K562 (cell line): ENCODE data around the gene POLR2C. TPM values are rescaled to one million over a fixed set of nuclear protein-coding genes. Genes with fewer than 3 reads are reported as not detected.

Experiments used
- BCOR ChIP-seq: fragments of 450-650 bp; IDR thresholded peaks from 2 replicates; pipeline ENCODE4 v1.6.1; 2016
- CBX5 ChIP-seq: IDR thresholded peaks from 2 replicates; pipeline ENCODE4 v1.6.1; 2014; ENCODE audit warnings: low read depth, borderline replicate concordance
- CEBPG ChIP-seq, 3 experiments: fragments of 200-800 bp in 1 of 3; sonication (Bioruptor generic) in 1 of 3; sonication (generic) in 1 of 3; formaldehyde crosslinking in 1 of 3; IDR thresholded peaks in 2 of 3; conservative IDR thresholded peaks in 1 of 3; 2 replicates each; pipeline versions ENCODE4 v1.6.1 to v1.8.0; 2016 to 2022; ENCODE audit warnings: missing compliant biosample characterization in 2 of 3, missing genetic modification characterization in 2 of 3, mild to moderate bottlenecking in 1 of 3, missing genetic modification reagents in 1 of 3
- DACH1 ChIP-seq: fragments of 450-650 bp; IDR thresholded peaks from 2 replicates; pipeline ENCODE4 v1.6.1; 2018; ENCODE audit not compliant: partially characterized antibody
- DPF2 ChIP-seq: fragments of 450-650 bp; IDR thresholded peaks from 2 replicates; pipeline ENCODE4 v1.6.1; 2016
- KLF1 ChIP-seq: fragments of 450-650 bp; IDR thresholded peaks from 2 replicates; pipeline ENCODE4 v1.6.1; 2016; ENCODE audit warnings: missing genetic modification characterization, missing compliant biosample characterization
- NBN ChIP-seq: fragments of 450-650 bp; IDR thresholded peaks from 2 replicates; pipeline ENCODE4 v1.6.1; 2016; ENCODE audit warnings: low read depth, mild to moderate bottlenecking
- NFE2L1 ChIP-seq: fragments of 450-650 bp; IDR thresholded peaks from 2 replicates; pipeline ENCODE4 v1.6.1; 2016; ENCODE audit warnings: missing genetic modification characterization, low read depth, mild to moderate bottlenecking, missing compliant biosample characterization, moderate library complexity, borderline replicate concordance
- NR1H2 ChIP-seq: sonication (generic); formaldehyde crosslinking; IDR thresholded peaks from 2 replicates; pipeline ENCODE4 v1.4.0; 2020; ENCODE audit warnings: mild to moderate bottlenecking, missing genetic modification reagents
- NR4A1 ChIP-seq, 2 experiments: fragments of 250-450 bp in 1 of 2; fragments of 450-650 bp in 1 of 2; sonication (Bioruptor Pico) in 1 of 2; IDR thresholded peaks; 2 replicates each; pipeline versions ENCODE4 v1.4.0 to v1.6.1; 2016 to 2020; ENCODE audit warnings: mild to moderate bottlenecking in 2 of 2, missing compliant biosample characterization in 1 of 2, missing genetic modification characterization in 1 of 2, moderate library complexity in 1 of 2
- RBM25 ChIP-seq: fragments of 200-400 bp; formaldehyde crosslinking; IDR thresholded peaks from 2 replicates; pipeline ENCODE4 v1.6.1; 2018; ENCODE audit warnings: low read length, low read depth, moderate library complexity; ENCODE audit not compliant: severe bottlenecking
- RBM34 ChIP-seq: fragments of 200-400 bp; formaldehyde crosslinking; IDR thresholded peaks from 2 replicates; pipeline ENCODE4 v1.6.1; 2018; ENCODE audit warnings: low read length, borderline replicate concordance; ENCODE audit not compliant: insufficient read depth
- RUNX1 ChIP-seq: sonication (generic); IDR thresholded peaks from 2 replicates; pipeline ENCODE4 v1.6.1; 2016; ENCODE audit warnings: antibody characterized with exemption, low read depth
- SMARCA4 ChIP-seq: fragments of 450-650 bp; IDR thresholded peaks from 2 replicates; pipeline ENCODE4 v1.6.1; 2016
- SMC3 ChIP-seq: conservative IDR thresholded peaks from 2 replicates; pipeline ENCODE4 v1.6.1; 2011; ENCODE audit warnings: low read depth, low read length, improper control_type of control experiment; ENCODE audit not compliant: insufficient read depth
- YY1 ChIP-seq, 3 experiments: IDR thresholded peaks; 2 replicates each; pipeline ENCODE4 v1.6.1; 2011; ENCODE audit warnings: low read length in 2 of 3, mild to moderate bottlenecking in 2 of 3, moderate library complexity in 2 of 3, borderline replicate concordance in 1 of 3, control low read depth in 1 of 3, low read depth in 1 of 3; ENCODE audit not compliant: insufficient read depth in 3 of 3, insufficient replicate concordance in 2 of 3, control insufficient read depth in 1 of 3, insufficient read length in 1 of 3; ENCODE audit errors: extremely low read depth in 1 of 3
- ZNF551 ChIP-seq: fragments of 250-450 bp; sonication (Bioruptor Pico); IDR thresholded peaks from 2 replicates; pipeline ENCODE4 v1.5.0; 2021; ENCODE audit warnings: mild to moderate bottlenecking, moderate library complexity
- ZNF561 ChIP-seq: fragments of 450-650 bp; formaldehyde crosslinking; conservative IDR thresholded peaks from 2 replicates; pipeline ENCODE4 v1.4.0; 2020; ENCODE audit warnings: mild to moderate bottlenecking, moderate library complexity
- ZNF696 ChIP-seq: fragments of 250-450 bp; sonication (Bioruptor Pico); conservative IDR thresholded peaks from 2 replicates; pipeline ENCODE4 v1.4.0; 2020; ENCODE audit warnings: mild to moderate bottlenecking, moderate library complexity
- polyA plus RNA-seq, 8 experiments: library from polyadenylated mRNA; depleted of rRNA in 4 of 8; stranded (reverse) in 5 of 8; unstranded in 3 of 8; fragments of >200 nt; fragmentation: Nextera tagmentation in 2 of 8; fragmentation: Illumina TruSeq in 1 of 8; extraction: Ambion mirVana in 2 of 8; extraction: Trizol in 1 of 8; gene quantifications; 2 replicates each; pipeline versions ENCODE4 v1.2.1 to v1.2.3, GENCODE V29; 2011 to 2014; ENCODE audit warnings: inconsistent platforms in 1 of 8, missing spikeins in 1 of 8
- total RNA-seq, 7 experiments: library from RNA; depleted of rRNA in 6 of 7; stranded (reverse); fragments of >200 nt in 6 of 7; fragmentation: Illumina TruSeq in 2 of 7; extraction: Trizol in 2 of 7; gene quantifications; 2 replicates each; pipeline versions ENCODE4 v1.2.1 to v1.2.3, GENCODE V29; 2011 to 2021; ENCODE audit warnings: low replicate concordance in 1 of 7
- TF ChIP-seq, protein P1 (sequence below): fragments of 450-650 bp; IDR thresholded peaks from 2 replicates; pipeline ENCODE4 v1.6.1; 2016; ENCODE audit warnings: mild to moderate bottlenecking
- TF ChIP-seq, protein P2 (sequence below): fragments of 450-650 bp; formaldehyde crosslinking; IDR thresholded peaks from 2 replicates; pipeline ENCODE4 v1.4.0; 2022; ENCODE audit warnings: missing genetic modification characterization
- TF ChIP-seq, protein P3 (sequence below): fragments of 200-800 bp; sonication (Bioruptor generic); IDR thresholded peaks from 2 replicates; pipeline ENCODE4 v1.6.1; 2017; ENCODE audit warnings: missing genetic modification characterization, missing compliant biosample characterization

Gene POLR2C
- total and polyA plus RNA-seq, 9 of the 15 experiments (the other 6 are each of a cell fraction or from before 2014, with no cell fraction given) = 70.3 to 163 (median 92.3) TPM

DNA sequence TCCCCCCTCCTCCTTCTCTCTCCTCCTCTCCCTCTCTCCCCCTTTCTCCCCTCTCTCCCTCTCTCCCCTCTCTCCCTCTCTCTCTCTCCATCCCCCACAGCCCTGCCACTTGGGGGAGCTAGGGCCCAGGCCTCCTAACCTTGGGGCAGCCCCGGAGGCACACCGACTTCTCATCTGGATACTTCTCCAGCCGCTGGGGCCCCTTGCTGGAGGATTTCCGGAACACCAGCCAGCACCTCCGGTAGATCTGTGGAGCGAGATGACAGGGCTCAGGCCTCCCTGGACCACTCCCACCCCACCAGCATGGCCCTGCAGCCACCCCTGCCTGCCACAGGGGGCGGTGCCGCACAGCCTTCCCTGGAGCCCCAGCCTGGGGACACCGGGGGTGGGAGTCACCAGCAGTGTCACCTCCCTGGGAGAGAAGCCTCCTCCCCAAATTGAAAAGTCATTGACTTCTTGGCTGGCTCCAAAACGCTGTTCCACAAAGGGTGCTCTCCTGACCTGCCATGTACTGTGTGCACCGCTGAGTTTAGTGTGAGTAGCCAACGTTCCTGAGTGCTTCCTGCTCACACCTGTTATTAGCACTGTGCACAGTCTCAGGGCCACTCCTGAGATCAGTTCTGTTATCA is 13.3 kb downstream of the POLR2C start (continued):
- TF ChIP-seq ZNF561 (CRISPR knock-in tag) (no peak), SMC3 (no peak; the same call in 1 of the 2 replicates), SMARCA4 (peak; percentile 60), YY1 (IDR thresholded peaks at IDR 0.05; ENCODE audit: borderline replicate concordance in 1 of 3, control insufficient read depth in 1 of 3, extremely low read depth in 1 of 3, insufficient read depth in 3 of 3, insufficient read length in 1 of 3, insufficient replicate concordance in 2 of 3, low read depth in 1 of 3, low read length in 2 of 3) (no peak), CBX5 (no peak), KLF1 (tag) (no peak), ZNF696 (CRISPR knock-in tag) (no peak), CEBPG (CRISPR knock-in tag; IDR thresholded peaks at IDR 0.05) (no peak), CEBPG (tag; conservative IDR thresholded peaks at IDR 0.05 in 1 of 2, IDR thresholded peaks at IDR 0.05 in 1 of 2) (no peak), NR1H2 (no peak), RBM34 (no peak), ZNF551 (no peak), NBN (no peak), BCOR (no peak), RBM25 (no peak), RUNX1 (no peak), NR4A1 (CRISPR knock-in tag; IDR thresholded peaks at IDR 0.05) (no peak), NR4A1 (tag; IDR thresholded peaks at IDR 0.05) (no peak), DACH1 (no peak), NFE2L1 (tag) (no peak), DPF2 (0 out of 2 replicates have a peak, but pooled peaks have one; percentile 22)
- TF ChIP-seq, protein P1, sequence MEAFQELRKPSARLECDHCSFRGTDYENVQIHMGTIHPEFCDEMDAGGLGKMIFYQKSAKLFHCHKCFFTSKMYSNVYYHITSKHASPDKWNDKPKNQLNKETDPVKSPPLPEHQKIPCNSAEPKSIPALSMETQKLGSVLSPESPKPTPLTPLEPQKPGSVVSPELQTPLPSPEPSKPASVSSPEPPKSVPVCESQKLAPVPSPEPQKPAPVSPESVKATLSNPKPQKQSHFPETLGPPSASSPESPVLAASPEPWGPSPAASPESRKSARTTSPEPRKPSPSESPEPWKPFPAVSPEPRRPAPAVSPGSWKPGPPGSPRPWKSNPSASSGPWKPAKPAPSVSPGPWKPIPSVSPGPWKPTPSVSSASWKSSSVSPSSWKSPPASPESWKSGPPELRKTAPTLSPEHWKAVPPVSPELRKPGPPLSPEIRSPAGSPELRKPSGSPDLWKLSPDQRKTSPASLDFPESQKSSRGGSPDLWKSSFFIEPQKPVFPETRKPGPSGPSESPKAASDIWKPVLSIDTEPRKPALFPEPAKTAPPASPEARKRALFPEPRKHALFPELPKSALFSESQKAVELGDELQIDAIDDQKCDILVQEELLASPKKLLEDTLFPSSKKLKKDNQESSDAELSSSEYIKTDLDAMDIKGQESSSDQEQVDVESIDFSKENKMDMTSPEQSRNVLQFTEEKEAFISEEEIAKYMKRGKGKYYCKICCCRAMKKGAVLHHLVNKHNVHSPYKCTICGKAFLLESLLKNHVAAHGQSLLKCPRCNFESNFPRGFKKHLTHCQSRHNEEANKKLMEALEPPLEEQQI = no peak
- TF ChIP-seq, protein P2, sequence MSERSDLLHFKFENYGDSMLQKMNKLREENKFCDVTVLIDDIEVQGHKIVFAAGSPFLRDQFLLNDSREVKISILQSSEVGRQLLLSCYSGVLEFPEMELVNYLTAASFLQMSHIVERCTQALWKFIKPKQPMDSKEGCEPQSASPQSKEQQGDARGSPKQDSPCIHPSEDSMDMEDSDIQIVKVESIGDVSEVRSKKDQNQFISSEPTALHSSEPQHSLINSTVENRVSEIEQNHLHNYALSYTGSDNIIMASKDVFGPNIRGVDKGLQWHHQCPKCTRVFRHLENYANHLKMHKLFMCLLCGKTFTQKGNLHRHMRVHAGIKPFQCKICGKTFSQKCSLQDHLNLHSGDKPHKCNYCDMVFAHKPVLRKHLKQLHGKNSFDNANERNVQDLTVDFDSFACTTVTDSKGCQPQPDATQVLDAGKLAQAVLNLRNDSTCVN (CRISPR knock-in tag) = no peak
- TF ChIP-seq, protein P3, sequence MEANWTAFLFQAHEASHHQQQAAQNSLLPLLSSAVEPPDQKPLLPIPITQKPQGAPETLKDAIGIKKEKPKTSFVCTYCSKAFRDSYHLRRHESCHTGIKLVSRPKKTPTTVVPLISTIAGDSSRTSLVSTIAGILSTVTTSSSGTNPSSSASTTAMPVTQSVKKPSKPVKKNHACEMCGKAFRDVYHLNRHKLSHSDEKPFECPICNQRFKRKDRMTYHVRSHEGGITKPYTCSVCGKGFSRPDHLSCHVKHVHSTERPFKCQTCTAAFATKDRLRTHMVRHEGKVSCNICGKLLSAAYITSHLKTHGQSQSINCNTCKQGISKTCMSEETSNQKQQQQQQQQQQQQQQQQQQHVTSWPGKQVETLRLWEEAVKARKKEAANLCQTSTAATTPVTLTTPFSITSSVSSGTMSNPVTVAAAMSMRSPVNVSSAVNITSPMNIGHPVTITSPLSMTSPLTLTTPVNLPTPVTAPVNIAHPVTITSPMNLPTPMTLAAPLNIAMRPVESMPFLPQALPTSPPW (CRISPR knock-in tag) = peak; percentile 55
